Neuron (in vitro differentiated cells): ENCODE results near the gene RAB3GAP1.
"Not testable (repeated sequence)": the region's sequence is repeated elsewhere in the genome, so short reads cannot be mapped to it uniquely, and the experiment has no call there.

Experiments
- H2AFZ ChIP-seq: one replicate; pipeline ENCODE4 v1.6.1; 2013; ENCODE audit warnings: low read depth, mild to moderate bottlenecking, inconsistent platforms, low read length, moderate library complexity
- H3K27me3 ChIP-seq: one replicate; pipeline ENCODE4 v1.6.1; 2013; ENCODE audit warnings: low read length; ENCODE audit not compliant: insufficient read depth
- H3K36me3 ChIP-seq: one replicate; pipeline ENCODE4 v1.6.1; 2013; ENCODE audit warnings: low read length; ENCODE audit not compliant: insufficient read depth
- H3K4me1 ChIP-seq: one replicate; pipeline ENCODE4 v1.6.1; 2013; ENCODE audit warnings: low read length; ENCODE audit not compliant: insufficient read depth
- H3K4me3 ChIP-seq: 2 replicates; pipeline ENCODE4 v1.5.1; 2013; ENCODE audit warnings: mild to moderate bottlenecking, low read length, moderate library complexity
- H3K9me3 ChIP-seq: one replicate; pipeline ENCODE4 v1.6.1; 2013; ENCODE audit warnings: low read length

The RAB3GAP1 gene

DNA sequence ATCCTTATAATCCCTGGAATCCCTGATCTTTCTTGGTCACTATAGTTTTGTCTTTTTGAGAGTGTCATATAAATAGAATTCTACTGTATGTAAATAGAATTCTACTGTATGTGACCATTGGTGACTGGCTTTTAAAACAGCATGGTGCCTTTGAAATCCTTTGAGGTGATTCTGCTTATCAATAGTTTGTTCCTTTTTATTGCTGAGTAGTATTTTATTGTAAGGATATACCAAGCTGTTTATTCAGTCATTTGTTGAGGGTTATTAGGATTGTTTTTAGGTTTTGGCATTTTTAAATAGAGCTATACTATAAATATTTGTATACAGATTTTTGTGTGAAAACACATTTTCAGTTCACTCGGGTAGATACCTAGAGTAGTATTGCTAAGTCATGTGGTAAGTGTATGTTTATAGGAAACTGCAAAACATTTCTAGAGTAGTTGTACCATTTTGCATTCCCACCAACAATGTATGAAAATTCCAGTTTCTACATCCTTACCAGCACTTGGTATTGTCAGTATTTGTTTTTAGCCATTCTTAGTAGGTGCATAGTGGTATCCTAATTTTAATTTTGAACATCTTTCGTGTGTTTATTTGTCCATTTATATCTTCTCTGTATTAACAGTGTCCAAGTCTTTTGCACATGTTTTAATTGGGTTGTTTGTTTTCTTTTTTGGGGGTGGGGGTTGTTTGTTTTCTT is 45.6 kb downstream of the RAB3GAP1 start:
- Histone ChIP-seq H3K9me3 (peaks cover 6% of the 10 kb centered on the region), H3K36me3 (peaks cover 26% of the 10 kb centered on the region), H3K27me3 (no peaks in the 10 kb centered on the region), H2AFZ (no peak overlapping the region), H3K4me3 (no peak overlapping the region), H3K4me1 (no peaks in the 10 kb centered on the region)

DNA sequence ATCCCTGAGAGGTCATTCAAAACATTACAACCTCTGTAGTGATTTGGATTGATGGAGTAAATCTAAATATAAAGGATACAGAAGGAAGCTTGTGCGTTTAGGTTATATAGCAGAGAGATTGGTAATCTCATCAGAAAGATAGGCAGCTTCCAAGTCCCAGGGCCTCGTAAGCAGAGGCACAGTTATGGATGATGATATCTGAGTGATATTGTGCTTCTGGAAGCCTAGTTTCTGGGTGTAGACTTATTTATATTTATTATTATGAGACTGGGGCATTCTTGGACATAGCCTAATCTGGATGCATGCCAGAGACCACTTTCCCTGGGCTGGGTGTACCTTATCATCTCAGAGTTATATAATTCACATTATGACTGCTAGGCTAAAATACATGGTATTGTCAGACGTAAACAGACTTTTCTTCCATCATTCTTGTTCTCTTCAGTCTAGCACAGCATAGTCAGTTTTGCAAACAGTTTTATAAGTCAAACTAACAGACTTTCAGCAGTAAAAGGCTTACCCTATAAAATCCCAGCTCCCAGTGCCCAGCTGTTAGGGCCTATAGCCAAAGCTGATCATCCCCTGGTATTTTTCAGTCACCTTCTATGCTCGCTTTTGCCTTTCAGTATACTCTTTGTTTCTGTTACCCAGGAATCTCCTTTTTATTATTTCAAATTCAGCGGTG is 47.9 kb downstream of the RAB3GAP1 start:
- H3K36me3 ChIP-seq = peaks cover 14% of the 10 kb centered on the region
- H3K27me3 ChIP-seq = no peaks in the 10 kb centered on the region
- H3K9me3 ChIP-seq = peaks cover 11% of the 10 kb centered on the region
- no peaks in the 10 kb centered on the region for H3K4me1 ChIP-seq
- no peak overlapping the region for H3K4me3 ChIP-seq
- no peak overlapping the region for H2AFZ ChIP-seq

DNA sequence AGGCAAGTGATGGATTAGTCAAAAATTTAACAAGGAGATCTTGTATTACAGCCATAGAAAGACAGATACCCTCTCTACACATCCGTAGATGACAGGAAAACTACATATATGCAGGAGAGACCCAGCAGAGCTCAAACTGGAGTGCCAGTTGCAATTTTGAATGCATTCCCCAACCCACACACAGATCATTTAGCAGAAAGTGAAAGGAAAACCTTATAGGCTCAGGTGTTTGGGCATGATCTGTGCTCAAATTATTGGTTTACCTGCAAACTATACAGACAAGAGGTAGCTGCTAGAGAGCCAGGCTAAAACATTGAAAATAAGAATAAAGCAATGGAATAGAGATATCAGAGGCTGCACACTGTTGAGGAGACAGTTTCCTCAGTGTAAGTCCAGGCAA is 51.8 kb downstream of the RAB3GAP1 start:
- Histone ChIP-seq H3K4me1 (no peaks in the 10 kb centered on the region), H3K4me3 (no peak overlapping the region), H3K36me3 (peaks cover 7% of the 10 kb centered on the region), H2AFZ (no peak overlapping the region), H3K9me3 (peaks cover 13% of the 10 kb centered on the region), H3K27me3 (no peaks in the 10 kb centered on the region)

DNA sequence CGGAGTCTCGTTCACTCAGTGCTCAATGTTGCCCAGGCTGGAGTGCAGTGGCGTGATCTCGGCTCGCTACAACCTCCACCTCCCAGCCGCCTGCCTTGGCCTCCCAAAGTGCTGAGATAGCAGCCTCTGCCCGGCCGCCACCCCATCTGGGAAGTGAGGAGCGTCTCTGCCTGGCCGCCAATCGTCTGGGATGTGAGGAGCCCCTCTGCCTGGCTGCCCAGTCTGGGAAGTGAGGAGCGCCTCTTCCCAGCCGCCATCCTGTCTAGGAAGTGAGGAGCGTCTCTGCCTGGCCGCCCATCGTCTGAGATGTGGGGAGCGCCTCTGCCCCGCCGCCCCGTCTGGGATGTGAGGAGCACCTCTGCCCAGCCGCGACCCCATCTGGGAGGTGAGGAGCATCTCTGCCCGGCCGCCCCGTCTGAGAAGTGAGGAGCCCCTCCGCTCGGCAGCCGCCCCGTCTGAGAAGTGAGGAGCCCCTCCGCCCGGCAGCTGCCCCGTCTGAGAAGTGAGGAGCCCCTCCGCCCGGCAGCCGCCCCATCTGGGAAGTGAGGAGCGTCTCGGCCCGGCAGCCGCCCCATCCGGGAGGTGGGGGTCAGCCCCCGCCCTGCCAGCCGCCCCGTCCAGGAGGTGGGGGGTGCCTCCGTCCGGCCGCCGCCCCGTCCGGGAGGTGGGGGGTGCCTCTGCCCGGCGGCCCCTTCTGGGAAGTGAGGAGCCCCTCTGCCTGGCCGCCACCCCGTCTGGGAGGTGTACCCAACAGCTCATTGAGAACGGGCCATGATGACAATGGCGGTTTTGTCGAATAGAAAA is 53.6 kb downstream of the RAB3GAP1 start:
- H3K9me3 ChIP-seq = peaks cover 13% of the 10 kb centered on the region
- not testable (repeated sequence) for H3K4me3 ChIP-seq, H3K36me3 ChIP-seq, H3K27me3 ChIP-seq, H2AFZ ChIP-seq, H3K4me1 ChIP-seq

- peaks cover 30% of the 10 kb centered on the region for H3K36me3 ChIP-seq
- no peak overlapping the region for H2AFZ ChIP-seq
- peaks cover 7% of the 10 kb centered on the region for H3K9me3 ChIP-seq
- no peaks in the 10 kb centered on the region for H3K4me1 ChIP-seq
- no peak overlapping the region for H3K4me3 ChIP-seq
- H3K27me3 ChIP-seq = no peaks in the 10 kb centered on the region
These were observed 61.2 kb downstream of the RAB3GAP1 start for GRCh38 chr2:135113322-135113721.

DNA sequence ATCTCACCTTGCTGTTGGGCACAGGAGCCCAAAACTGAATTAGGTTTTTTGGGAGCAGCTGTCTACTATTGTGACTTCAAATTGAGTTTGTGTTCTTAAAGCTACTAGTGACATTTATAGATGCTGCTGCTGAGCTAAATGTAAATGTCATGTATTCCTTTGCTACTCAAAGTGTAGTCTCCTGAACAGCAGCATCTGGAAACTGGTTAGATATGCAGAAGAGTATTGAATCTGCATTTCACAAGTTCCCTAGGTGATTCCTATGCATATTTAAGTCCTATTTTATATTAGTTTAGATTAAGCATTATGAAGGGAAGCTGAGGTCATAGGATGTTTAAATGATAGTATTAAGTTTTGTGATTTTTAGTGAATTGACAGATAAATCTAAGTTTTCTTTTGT is 67.5 kb downstream of the RAB3GAP1 start:
- Histone ChIP-seq H3K4me3 (no peak overlapping the region), H3K36me3 (peaks cover 22% of the 10 kb centered on the region)

DNA sequence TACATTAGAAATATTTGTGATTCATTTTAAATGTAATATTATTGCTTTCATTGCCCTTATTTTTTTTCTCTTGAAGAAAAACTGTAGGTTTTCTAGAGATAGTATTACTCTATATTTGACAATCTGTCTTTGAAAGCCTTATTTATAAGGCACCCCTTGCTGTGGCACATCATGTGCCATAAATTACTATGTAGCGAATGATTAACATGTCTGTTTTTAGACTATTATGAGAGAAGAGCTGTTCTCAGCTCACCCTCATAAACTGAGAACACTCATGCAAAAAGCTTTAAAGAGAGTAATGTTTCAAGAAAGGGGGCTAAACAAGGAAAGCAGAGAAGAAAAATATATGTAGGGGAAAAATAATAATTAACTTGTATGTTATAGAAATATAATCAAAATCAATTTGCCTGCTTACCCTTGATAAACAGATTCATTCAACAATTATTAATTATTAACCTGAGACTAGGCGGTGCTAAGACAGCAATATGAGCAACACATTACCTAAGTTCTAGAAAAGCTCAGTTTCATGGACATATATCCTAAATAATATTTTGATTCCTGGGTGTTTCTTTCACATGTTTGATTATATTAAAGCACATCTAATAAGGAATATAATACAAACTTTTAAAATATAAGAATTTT is 69.0 kb downstream of the RAB3GAP1 start:
- no peaks in the 10 kb centered on the region for H3K27me3 ChIP-seq
- no peak overlapping the region for H3K4me3 ChIP-seq
- H2AFZ ChIP-seq = no peak overlapping the region
- H3K9me3 ChIP-seq = peaks cover 7% of the 10 kb centered on the region
- H3K36me3 ChIP-seq = peaks cover 19% of the 10 kb centered on the region
- no peaks in the 10 kb centered on the region for H3K4me1 ChIP-seq

More for the DNA sequence above, 67.5 kb downstream of the RAB3GAP1 start:
- no peaks in the 10 kb centered on the region for H3K27me3 ChIP-seq
- no peaks in the 10 kb centered on the region for H3K4me1 ChIP-seq
- peaks cover 7% of the 10 kb centered on the region for H3K9me3 ChIP-seq
- H2AFZ ChIP-seq = no peak overlapping the region

GRCh38 chr2:135121658-135122039 is 69.6 kb downstream of the RAB3GAP1 start:
- not testable (repeated sequence) for H2AFZ ChIP-seq, H3K9me3 ChIP-seq, H3K4me1 ChIP-seq, H3K27me3 ChIP-seq, H3K4me3 ChIP-seq
- H3K36me3 ChIP-seq = peaks cover 23% of the 10 kb centered on the region

DNA sequence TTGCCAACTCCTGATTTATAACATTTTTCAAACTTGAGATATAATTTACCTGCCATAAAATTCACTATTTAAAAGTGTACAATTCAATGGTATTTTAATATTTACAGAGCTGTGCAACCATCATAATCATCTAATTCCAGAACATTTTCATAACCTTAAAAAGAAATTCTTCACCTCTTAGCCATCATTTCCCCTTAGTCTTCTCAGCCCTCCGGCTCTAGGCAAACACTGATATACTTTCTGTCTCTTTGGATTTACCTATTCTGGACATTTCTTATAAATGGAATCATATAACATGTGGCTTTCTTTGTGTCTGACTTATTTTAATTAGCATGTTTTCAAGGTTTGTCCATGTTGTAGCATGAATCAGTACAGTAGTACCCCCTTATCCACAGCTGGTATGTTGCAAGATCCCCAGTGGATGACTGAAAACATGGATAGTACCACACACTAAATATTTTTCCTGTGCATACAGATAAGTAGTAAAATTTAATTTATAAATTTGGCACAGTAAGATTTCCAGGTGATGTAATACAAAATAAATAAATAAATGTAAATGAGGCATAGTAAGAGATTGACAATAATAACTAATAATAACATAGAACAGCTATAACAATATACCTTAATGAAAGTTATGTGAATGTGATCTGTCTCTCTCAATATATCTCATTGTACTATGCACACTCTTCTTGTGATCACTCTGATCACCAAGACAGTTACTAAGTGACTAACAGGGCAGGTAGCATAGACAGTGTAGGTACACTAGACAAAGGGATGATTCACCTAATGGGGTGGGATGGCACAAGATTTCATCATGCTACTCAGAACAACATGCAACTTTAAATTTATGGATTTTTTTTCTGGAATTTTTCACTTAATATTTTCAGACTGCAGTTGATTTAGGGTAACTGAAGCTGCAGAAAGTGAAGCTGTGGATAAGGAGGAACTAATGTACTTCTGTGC is 73.1 kb downstream of the RAB3GAP1 start:
- H2AFZ ChIP-seq = no peak overlapping the region
- no peaks in the 10 kb centered on the region for H3K27me3 ChIP-seq
- no peaks in the 10 kb centered on the region for H3K4me1 ChIP-seq
- H3K9me3 ChIP-seq = no peaks in the 10 kb centered on the region
- H3K36me3 ChIP-seq = peaks cover 37% of the 10 kb centered on the region
- H3K4me3 ChIP-seq = no peak overlapping the region

- no peak overlapping the region for H3K4me3 ChIP-seq
- no peaks in the 10 kb centered on the region for H3K9me3 ChIP-seq
- no peak overlapping the region for H2AFZ ChIP-seq
- no peaks in the 10 kb centered on the region for H3K4me1 ChIP-seq
- no peaks in the 10 kb centered on the region for H3K27me3 ChIP-seq
- H3K36me3 ChIP-seq = peaks cover 42% of the 10 kb centered on the region
These were observed 73.8 kb downstream of the RAB3GAP1 start for GRCh38 chr2:135125940-135126339.

- Histone ChIP-seq H3K27me3 (no peaks in the 10 kb centered on the region), H3K9me3 (no peaks in the 10 kb centered on the region), H3K4me1 (no peaks in the 10 kb centered on the region), H2AFZ (no peak overlapping the region), H3K36me3 (peaks cover 63% of the 10 kb centered on the region), H3K4me3 (no peak overlapping the region)
These were observed 78.7 kb downstream of the RAB3GAP1 start for GRCh38 chr2:135130751-135131150.

- Histone ChIP-seq H3K4me1 (no peaks in the 10 kb centered on the region), H2AFZ (no peak overlapping the region), H3K4me3 (no peak overlapping the region), H3K9me3 (no peaks in the 10 kb centered on the region), H3K36me3 (peaks cover 65% of the 10 kb centered on the region), H3K27me3 (no peaks in the 10 kb centered on the region)
These were observed 80.2 kb downstream of the RAB3GAP1 start for GRCh38 chr2:135132314-135132713.
